ENCODE results near the gene OLFM1. TPM values are rescaled to one million over a fixed set of nuclear protein-coding genes. Genes with fewer than 3 reads are reported as not detected.
"Not testable (repeated sequence)": the region's sequence is repeated elsewhere in the genome, so short reads cannot be mapped to it uniquely, and the experiment has no call there.

Gene OLFM1
- total RNA-seq, 1 donor from 2014 or later = 47.8 TPM

GRCh38 chr9:135060461-135061116 lies 26.9 kb upstream of the OLFM1 start:
- no peak for DNase-seq (ENCODE audit: low spot score)

- DNase-seq (ENCODE audit: low spot score) = no peak
Measured at GRCh38 chr9:135061441-135061840, 26.0 kb upstream of the OLFM1 start.

GRCh38 chr9:135062254-135062653 lies 25.2 kb upstream of the OLFM1 start:
- DNase-seq (ENCODE audit: low spot score) = no peak

- DNase-seq (ENCODE audit: low spot score) = not testable (repeated sequence)
Measured at GRCh38 chr9:135063466-135063865, 24.0 kb upstream of the OLFM1 start.

GRCh38 chr9:135063888-135064287 lies 23.6 kb upstream of the OLFM1 start:
- DNase-seq (ENCODE audit: low spot score) = not testable (repeated sequence)

- no peak for DNase-seq (ENCODE audit: low spot score)
Measured at GRCh38 chr9:135065151-135065550, 22.3 kb upstream of the OLFM1 start.

- DNase-seq (ENCODE audit: low spot score) = no peak
Measured at GRCh38 chr9:135065804-135066203, 21.7 kb upstream of the OLFM1 start.

- DNase-seq (ENCODE audit: low spot score) = no peak
Measured at GRCh38 chr9:135066291-135066690, 21.2 kb upstream of the OLFM1 start.

- DNase-seq (ENCODE audit: low spot score) = no peak
Measured at GRCh38 chr9:135067096-135067710, 20.3 kb upstream of the OLFM1 start.

GRCh38 chr9:135068776-135069415 lies 18.6 kb upstream of the OLFM1 start:
- no peak for DNase-seq (ENCODE audit: low spot score)

GRCh38 chr9:135069558-135070197 lies 17.8 kb upstream of the OLFM1 start:
- no peak for DNase-seq (ENCODE audit: low spot score)

- no peak for DNase-seq (ENCODE audit: low spot score)
Measured at GRCh38 chr9:135070198-135070951, 17.1 kb upstream of the OLFM1 start.

- no peak for DNase-seq (ENCODE audit: low spot score)
Measured at GRCh38 chr9:135070964-135071735, 16.3 kb upstream of the OLFM1 start.

- DNase-seq (ENCODE audit: low spot score) = no peak
Measured at GRCh38 chr9:135073081-135073740, 14.3 kb upstream of the OLFM1 start.

- no peak for DNase-seq (ENCODE audit: low spot score)
Measured at GRCh38 chr9:135073741-135074305, 13.6 kb upstream of the OLFM1 start.

- DNase-seq (ENCODE audit: low spot score) = no peak
Measured at GRCh38 chr9:135074354-135075233, 12.9 kb upstream of the OLFM1 start.

GRCh38 chr9:135075234-135076142 lies 12.0 kb upstream of the OLFM1 start:
- DNase-seq (ENCODE audit: low spot score) = peak; percentile 69

Measured in ureter (tissue), 1 donor.